ENCODE results near the gene CD99L2.

CD99L2 gene

GRCh38 chrX:150768580-150769190, 129.8 kb downstream of the CD99L2 start:
- Histone ChIP-seq H3K36me3 (peaks cover 0 to 26% (median 12%) of the 10 kb centered on the region in 3 donors), H3K9me3 (no peaks in the 10 kb centered on the region), H3K4me1 (peaks cover 0 to 7% (median 0%) of the 10 kb centered on the region in 4 donors), H3K27me3 (no peaks in the 10 kb centered on the region), H3K27ac (no peak overlapping the region), H3K4me3 (no peak overlapping the region)
- DNase-seq = no peak
- intact Hi-C loops (cut with DNase I; ENCODE audit: low total_unique reads) = no loop called here
- no peak for TF ChIP-seq CTCF (IDR thresholded peaks at IDR 0.05)

DNA sequence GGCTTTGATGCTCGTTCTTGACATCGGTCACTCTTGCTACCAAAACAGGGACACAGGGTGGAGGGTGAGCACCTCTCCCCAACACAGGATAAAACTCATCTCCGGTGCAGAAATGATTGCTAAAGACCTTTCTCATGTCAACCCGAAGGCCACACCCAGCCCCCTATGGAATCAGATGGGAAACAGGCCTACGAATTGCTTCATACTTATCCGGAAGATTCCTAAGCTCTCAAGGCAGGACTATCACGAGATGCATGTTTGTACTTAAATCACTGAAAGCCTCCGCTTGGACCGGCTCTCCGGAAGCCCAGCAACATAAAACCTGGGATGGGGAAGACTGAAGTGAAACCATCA, 130.4 kb downstream of the CD99L2 start:
- no peak overlapping the region for H3K4me3 ChIP-seq
- no peaks in the 10 kb centered on the region for H3K9me3 ChIP-seq
- H3K27ac ChIP-seq = no peak overlapping the region
- peaks cover 0 to 30% (median 12%) of the 10 kb centered on the region in 3 donors for H3K36me3 ChIP-seq
- intact Hi-C loops (cut with DNase I; ENCODE audit: low total_unique reads) = no loop called here
- no peaks in the 10 kb centered on the region for H3K27me3 ChIP-seq
- no peak for DNase-seq
- no peak for TF ChIP-seq CTCF (IDR thresholded peaks at IDR 0.05)
- peaks cover 0 to 7% (median 0%) of the 10 kb centered on the region in 4 donors for H3K4me1 ChIP-seq

DNA sequence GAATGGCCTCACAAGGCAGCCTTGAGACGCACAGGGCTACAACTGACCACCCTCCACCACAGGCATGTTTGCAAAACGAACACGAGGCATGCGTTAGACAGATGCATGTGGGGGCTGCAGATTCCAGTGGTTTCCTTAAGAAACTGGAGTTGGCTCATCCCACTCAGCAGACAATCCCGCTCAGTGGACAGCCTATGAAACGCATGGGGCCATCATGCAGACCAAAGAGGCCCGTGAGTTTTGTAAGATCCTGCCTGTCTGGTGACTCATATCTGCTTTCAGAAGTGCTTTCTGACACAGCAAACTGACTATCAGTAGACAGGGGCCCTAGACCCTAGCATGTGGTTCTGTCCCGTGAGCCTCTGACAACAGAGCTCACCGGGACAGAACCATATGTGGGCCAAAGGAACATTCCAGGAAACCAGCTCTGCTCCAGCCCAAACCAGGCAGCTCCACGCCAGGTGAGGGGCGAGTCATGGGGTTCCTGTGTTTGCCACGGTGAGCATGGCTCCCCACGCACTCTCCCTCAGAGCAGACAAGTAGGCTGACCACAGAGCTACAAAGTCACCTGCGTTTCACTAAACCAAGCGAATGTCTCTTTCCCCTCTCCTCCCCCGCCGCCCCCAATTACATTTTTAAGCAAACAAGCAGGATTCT, 130.9 kb downstream of the CD99L2 start:
- intact Hi-C loops (cut with DNase I; ENCODE audit: low total_unique reads) = no loop called here
- DNase-seq = no peak
- no peaks in the 10 kb centered on the region for H3K9me3 ChIP-seq
- H3K4me3 ChIP-seq = no peak overlapping the region
- no peak for TF ChIP-seq CTCF (IDR thresholded peaks at IDR 0.05)
- peaks cover 0 to 31% (median 12%) of the 10 kb centered on the region in 3 donors for H3K36me3 ChIP-seq
- no peak overlapping the region for H3K27ac ChIP-seq
- H3K27me3 ChIP-seq = no peaks in the 10 kb centered on the region
- H3K4me1 ChIP-seq = peaks cover 0 to 7% (median 0%) of the 10 kb centered on the region in 4 donors

DNA sequence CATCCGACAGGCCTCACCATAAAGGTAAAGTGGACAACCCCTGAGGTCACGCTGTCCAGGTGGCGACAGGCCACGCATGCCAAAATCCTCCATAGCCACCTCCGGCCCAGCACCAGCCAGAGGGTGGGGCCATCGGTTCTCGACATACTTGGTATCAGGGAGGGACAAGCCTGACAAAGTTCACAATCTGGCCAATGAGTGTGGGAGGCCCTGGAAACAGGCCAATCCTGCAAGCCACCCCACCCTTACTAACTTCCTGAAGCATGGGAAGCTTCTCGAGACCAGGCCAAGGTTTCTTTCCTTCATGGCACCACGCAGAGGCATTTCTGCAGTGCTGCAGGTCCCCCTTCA, 131.4 kb downstream of the CD99L2 start:
- Histone ChIP-seq H3K4me1 (peaks cover 0 to 4% (median 0%) of the 10 kb centered on the region in 4 donors), H3K9me3 (no peaks in the 10 kb centered on the region), H3K36me3 (peaks cover 0 to 31% (median 12%) of the 10 kb centered on the region in 3 donors), H3K27me3 (no peaks in the 10 kb centered on the region), H3K4me3 (no peak overlapping the region), H3K27ac (no peak overlapping the region)
- no peak for TF ChIP-seq CTCF (IDR thresholded peaks at IDR 0.05)
- DNase-seq = no peak
- intact Hi-C loops (cut with DNase I; ENCODE audit: low total_unique reads) = no loop called here

DNA sequence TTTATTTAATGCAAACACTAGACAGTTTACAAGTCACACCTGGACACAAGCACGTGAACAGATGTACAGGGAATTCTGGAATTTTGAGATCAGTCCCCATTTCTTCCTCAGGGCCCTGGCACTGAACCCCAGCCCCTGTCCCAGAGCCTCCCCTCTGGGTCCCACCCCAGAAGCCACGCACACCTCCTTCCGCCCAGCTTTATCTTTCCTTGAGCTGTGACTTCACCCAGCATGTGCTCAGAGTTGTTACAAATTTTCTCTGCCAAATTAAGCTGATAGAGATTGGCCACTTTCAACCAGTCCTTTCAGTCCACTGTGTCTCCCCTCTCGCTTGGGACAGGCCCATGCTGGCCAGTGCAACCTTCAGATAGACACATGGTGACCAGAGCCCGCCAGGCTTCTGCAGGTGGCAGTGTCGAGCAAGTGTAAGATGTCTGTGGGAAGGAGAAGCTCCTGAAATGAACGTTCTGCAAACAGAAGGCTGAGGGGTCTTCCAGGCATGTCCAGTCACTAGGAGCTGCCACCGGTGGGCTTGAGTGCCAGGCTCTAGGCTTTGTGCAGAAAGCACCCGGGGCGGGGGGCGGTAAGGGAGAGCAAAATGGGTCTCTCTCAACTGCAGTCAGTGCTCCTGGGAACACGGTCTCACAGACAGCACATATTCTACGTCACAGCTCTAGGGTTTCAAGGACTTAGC, 132.0 kb downstream of the CD99L2 start:
- peaks cover 0 to 4% (median 0%) of the 10 kb centered on the region in 4 donors for H3K4me1 ChIP-seq
- no peaks in the 10 kb centered on the region for H3K9me3 ChIP-seq
- no peak for TF ChIP-seq CTCF (IDR thresholded peaks at IDR 0.05)
- intact Hi-C loops (cut with DNase I; ENCODE audit: low total_unique reads) = no loop called here
- H3K36me3 ChIP-seq = peaks cover 0 to 31% (median 12%) of the 10 kb centered on the region in 3 donors
- H3K27ac ChIP-seq = no peak overlapping the region
- DNase-seq = no peak
- no peak overlapping the region for H3K4me3 ChIP-seq
- H3K27me3 ChIP-seq = no peaks in the 10 kb centered on the region

All from tibial artery (tissue), 4 donors.